K562 (cell line): Measurements from ENCODE around the gene EEF1AKMT1.

ENCODE experiments used
- EGR1 ChIP-seq: fragments of 450-650 bp; conservative IDR thresholded peaks from 2 replicates; pipeline ENCODE4 v1.6.1; 2017; ENCODE audit warnings: mild to moderate bottlenecking
- FOXJ3 ChIP-seq: sonication (generic); formaldehyde crosslinking; IDR thresholded peaks from 2 replicates; pipeline ENCODE4 v1.4.0; 2020; ENCODE audit warnings: mild to moderate bottlenecking, missing genetic modification reagents
- JUND ChIP-seq, 2 experiments: IDR thresholded peaks; 2 replicates in 1 of 2; 3 replicates in 1 of 2; pipeline ENCODE4 v1.6.1; 2011; ENCODE audit warnings: borderline replicate concordance in 2 of 2, low read depth in 2 of 2, low read length in 2 of 2, improper control_type of control experiment in 1 of 2, missing biosample characterization in 1 of 2, missing genetic modification characterization in 1 of 2, missing genetic modification reagents in 1 of 2
- KLF1 ChIP-seq: fragments of 450-650 bp; IDR thresholded peaks from 2 replicates; pipeline ENCODE4 v1.6.1; 2016; ENCODE audit warnings: missing genetic modification characterization, missing compliant biosample characterization
- MAFF ChIP-seq: IDR thresholded peaks from 2 replicates; pipeline ENCODE4 v1.6.1; 2012; ENCODE audit warnings: low read length, improper control_type of control experiment
- MAZ ChIP-seq, 2 experiments: fragments of 450-650 bp in 1 of 2; sonication (generic) in 1 of 2; formaldehyde crosslinking; IDR thresholded peaks in 1 of 2; conservative IDR thresholded peaks in 1 of 2; 2 replicates each; pipeline versions ENCODE4 v1.4.0 to v1.5.0; 2020; ENCODE audit warnings: mild to moderate bottlenecking in 1 of 2, missing genetic modification reagents in 1 of 2
- POLR2A ChIP-seq: fragments of 450-650 bp; conservative IDR thresholded peaks from 2 replicates; pipeline ENCODE4 v1.6.1; 2016
- POLR2AphosphoS5 ChIP-seq: IDR thresholded peaks from 2 replicates; pipeline ENCODE4 v1.6.1; 2011; ENCODE audit warnings: mild to moderate bottlenecking, low read depth, low read length, moderate library complexity; ENCODE audit not compliant: control insufficient read depth, insufficient read depth
- RAD21 ChIP-seq, 2 experiments: fragments of 250-450 bp in 1 of 2; fragments of 450-650 bp in 1 of 2; sonication (Bioruptor Pico) in 1 of 2; formaldehyde crosslinking in 1 of 2; IDR thresholded peaks in 1 of 2; conservative IDR thresholded peaks in 1 of 2; 2 replicates each; pipeline versions ENCODE4 v1.4.0 to v1.8.0; 2020 to 2022; ENCODE audit warnings: mild to moderate bottlenecking in 2 of 2, moderate library complexity in 1 of 2
- ZEB2 ChIP-seq: fragments of 450-650 bp; IDR thresholded peaks from 2 replicates; pipeline ENCODE4 v1.6.1; 2016
- TF ChIP-seq, protein P1 (sequence below), 3 experiments: IDR thresholded peaks in 2 of 3; conservative IDR thresholded peaks in 1 of 3; 2 replicates each; pipeline ENCODE4 v1.5.1; 2011 to 2012; ENCODE audit warnings: low read length in 3 of 3, mild to moderate bottlenecking in 3 of 3, control low read depth in 2 of 3, improper control_type of control experiment in 1 of 3, inconsistent platforms in 1 of 3, low read depth in 1 of 3, mixed read lengths in 1 of 3, moderate library complexity in 1 of 3; ENCODE audit not compliant: insufficient read depth in 2 of 3
- TF ChIP-seq, protein P2 (sequence below): sonication (generic); formaldehyde crosslinking; IDR thresholded peaks from 2 replicates; pipeline ENCODE4 v1.8.1; 2023; ENCODE audit warnings: mild to moderate bottlenecking, missing genetic modification reagents
- TF ChIP-seq, protein P3 (sequence below): sonication (generic); formaldehyde crosslinking; IDR thresholded peaks from 2 replicates; pipeline ENCODE4 v1.8.0; 2022; ENCODE audit warnings: mild to moderate bottlenecking, missing genetic modification reagents, borderline replicate concordance
- TF ChIP-seq, protein P4 (sequence below): sonication (generic); formaldehyde crosslinking; IDR thresholded peaks from 2 replicates; pipeline ENCODE4 v1.8.1; 2022; ENCODE audit warnings: missing genetic modification reagents

DNA sequence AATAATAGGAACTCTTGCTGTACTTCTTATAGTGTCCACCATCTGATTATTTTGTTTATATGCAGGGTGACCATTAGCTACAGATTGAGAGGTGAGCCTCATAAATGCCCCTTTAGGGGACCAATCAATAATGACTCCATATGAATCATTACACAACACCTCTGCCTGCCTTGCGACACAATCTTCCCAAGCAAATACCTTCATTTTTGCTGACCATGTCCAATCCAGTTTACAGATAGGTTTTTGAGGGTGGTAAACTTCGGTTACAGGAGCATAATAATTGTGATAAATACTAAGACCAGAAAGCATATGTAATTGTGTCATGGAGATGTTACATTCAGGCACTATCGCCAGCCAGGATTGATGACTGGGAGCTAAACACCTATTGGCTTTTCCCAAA is 93.9 kb downstream of the EEF1AKMT1 start:
- TF ChIP-seq, protein P1, sequence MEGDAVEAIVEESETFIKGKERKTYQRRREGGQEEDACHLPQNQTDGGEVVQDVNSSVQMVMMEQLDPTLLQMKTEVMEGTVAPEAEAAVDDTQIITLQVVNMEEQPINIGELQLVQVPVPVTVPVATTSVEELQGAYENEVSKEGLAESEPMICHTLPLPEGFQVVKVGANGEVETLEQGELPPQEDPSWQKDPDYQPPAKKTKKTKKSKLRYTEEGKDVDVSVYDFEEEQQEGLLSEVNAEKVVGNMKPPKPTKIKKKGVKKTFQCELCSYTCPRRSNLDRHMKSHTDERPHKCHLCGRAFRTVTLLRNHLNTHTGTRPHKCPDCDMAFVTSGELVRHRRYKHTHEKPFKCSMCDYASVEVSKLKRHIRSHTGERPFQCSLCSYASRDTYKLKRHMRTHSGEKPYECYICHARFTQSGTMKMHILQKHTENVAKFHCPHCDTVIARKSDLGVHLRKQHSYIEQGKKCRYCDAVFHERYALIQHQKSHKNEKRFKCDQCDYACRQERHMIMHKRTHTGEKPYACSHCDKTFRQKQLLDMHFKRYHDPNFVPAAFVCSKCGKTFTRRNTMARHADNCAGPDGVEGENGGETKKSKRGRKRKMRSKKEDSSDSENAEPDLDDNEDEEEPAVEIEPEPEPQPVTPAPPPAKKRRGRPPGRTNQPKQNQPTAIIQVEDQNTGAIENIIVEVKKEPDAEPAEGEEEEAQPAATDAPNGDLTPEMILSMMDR (IDR thresholded peaks at IDR 0.05 in 2 of 3, conservative IDR thresholded peaks at IDR 0.05 in 1 of 3; ENCODE audit: insufficient read depth in 2 of 3, low read depth in 1 of 3, low read length in 3 of 3), result no peak
- TF ChIP-seq, protein P2, sequence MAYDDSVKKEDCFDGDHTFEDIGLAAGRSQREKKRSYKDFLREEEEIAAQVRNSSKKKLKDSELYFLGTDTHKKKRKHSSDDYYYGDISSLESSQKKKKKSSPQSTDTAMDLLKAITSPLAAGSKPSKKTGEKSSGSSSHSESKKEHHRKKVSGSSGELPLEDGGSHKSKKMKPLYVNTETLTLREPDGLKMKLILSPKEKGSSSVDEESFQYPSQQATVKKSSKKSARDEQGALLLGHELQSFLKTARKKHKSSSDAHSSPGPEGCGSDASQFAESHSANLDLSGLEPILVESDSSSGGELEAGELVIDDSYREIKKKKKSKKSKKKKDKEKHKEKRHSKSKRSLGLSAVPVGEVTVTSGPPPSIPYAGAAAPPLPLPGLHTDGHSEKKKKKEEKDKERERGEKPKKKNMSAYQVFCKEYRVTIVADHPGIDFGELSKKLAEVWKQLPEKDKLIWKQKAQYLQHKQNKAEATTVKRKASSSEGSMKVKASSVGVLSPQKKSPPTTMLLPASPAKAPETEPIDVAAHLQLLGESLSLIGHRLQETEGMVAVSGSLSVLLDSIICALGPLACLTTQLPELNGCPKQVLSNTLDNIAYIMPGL, result no peak
- TF ChIP-seq POLR2A, result no peak
- TF ChIP-seq, protein P3, sequence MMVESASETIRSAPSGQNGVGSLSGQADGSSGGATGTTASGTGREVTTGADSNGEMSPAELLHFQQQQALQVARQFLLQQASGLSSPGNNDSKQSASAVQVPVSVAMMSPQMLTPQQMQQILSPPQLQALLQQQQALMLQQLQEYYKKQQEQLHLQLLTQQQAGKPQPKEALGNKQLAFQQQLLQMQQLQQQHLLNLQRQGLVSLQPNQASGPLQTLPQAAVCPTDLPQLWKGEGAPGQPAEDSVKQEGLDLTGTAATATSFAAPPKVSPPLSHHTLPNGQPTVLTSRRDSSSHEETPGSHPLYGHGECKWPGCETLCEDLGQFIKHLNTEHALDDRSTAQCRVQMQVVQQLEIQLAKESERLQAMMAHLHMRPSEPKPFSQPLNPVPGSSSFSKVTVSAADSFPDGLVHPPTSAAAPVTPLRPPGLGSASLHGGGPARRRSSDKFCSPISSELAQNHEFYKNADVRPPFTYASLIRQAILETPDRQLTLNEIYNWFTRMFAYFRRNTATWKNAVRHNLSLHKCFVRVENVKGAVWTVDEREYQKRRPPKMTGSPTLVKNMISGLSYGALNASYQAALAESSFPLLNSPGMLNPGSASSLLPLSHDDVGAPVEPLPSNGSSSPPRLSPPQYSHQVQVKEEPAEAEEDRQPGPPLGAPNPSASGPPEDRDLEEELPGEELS, result no peak
- TF ChIP-seq MAZ (CRISPR knock-in tag; conservative IDR thresholded peaks at IDR 0.05 in 1 of 2, IDR thresholded peaks at IDR 0.05 in 1 of 2), result no peak
- no peak for TF ChIP-seq POLR2AphosphoS5
- no peak for TF ChIP-seq JUND (IDR thresholded peaks at IDR 0.05; ENCODE audit: borderline replicate concordance, low read depth, low read length)
- no peak for TF ChIP-seq JUND (tag; IDR thresholded peaks at IDR 0.05; ENCODE audit: borderline replicate concordance, low read depth, low read length)
- TF ChIP-seq FOXJ3, result no peak
- no peak for TF ChIP-seq MAFF
- no peak for TF ChIP-seq RAD21 (CRISPR knock-in tag; conservative IDR thresholded peaks at IDR 0.05 in 1 of 2, IDR thresholded peaks at IDR 0.05 in 1 of 2)
- TF ChIP-seq, protein P4, sequence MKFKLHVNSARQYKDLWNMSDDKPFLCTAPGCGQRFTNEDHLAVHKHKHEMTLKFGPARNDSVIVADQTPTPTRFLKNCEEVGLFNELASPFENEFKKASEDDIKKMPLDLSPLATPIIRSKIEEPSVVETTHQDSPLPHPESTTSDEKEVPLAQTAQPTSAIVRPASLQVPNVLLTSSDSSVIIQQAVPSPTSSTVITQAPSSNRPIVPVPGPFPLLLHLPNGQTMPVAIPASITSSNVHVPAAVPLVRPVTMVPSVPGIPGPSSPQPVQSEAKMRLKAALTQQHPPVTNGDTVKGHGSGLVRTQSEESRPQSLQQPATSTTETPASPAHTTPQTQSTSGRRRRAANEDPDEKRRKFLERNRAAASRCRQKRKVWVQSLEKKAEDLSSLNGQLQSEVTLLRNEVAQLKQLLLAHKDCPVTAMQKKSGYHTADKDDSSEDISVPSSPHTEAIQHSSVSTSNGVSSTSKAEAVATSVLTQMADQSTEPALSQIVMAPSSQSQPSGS, result no peak
- no peak for TF ChIP-seq EGR1
- TF ChIP-seq ZEB2, result no peak
- no peak for TF ChIP-seq KLF1 (tag)
